ENCODE measurements around the gene SPIN1. TPM values are rescaled to one million over a fixed set of nuclear protein-coding genes. Genes with fewer than 3 reads are reported as not detected.
A peak's percentile ranks its signal among the peaks of the same experiment; 100 is the strongest.
"Not testable (repeated sequence)": the region's sequence is repeated elsewhere in the genome, so short reads cannot be mapped to it uniquely, and the experiment has no call there.

SPIN1 gene
- total RNA-seq, 1 experiment from 2014 or later: 59.5 TPM

DNA sequence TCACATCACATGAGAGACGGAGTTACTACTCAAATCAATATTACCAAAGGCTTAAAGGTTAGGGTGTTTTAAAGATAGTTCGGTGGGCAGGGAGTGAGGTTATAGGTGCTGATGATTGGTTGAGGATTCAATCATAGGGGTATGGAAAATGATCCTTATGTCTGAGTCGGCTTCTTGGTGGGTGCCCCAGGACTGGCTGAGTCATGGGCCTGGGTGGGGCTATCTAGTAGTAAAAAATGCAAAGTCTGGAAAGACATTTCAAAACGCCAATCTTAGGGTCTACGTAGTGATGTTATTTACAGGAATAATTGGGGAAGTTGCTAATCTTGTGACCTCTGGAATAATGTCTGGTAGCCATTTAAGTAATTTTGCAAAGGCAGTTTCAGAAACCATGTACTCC is 15.2 kb upstream of the SPIN1 start:
- Mint-ChIP-seq H3K36me3 (ENCODE audit: insufficient read depth, unreplicated experiment) (no peaks in the 10 kb centered on the region), H3K27me3 (ENCODE audit: unreplicated experiment) (no peaks in the 10 kb centered on the region), H3K9me3 (ENCODE audit: low read depth, unreplicated experiment) (no peaks in the 10 kb centered on the region), H3K4me1 (ENCODE audit: low read depth, unreplicated experiment) (peaks cover 15% of the 10 kb centered on the region), H3K27ac (ENCODE audit: unreplicated experiment) (peak overlapping the region; percentile 50), H3K4me3 (ENCODE audit: low read depth, unreplicated experiment) (no peak overlapping the region)
- CTCF ChIA-PET: no interaction called here
- intact Hi-C loops (cut with micrococcal nuclease; ENCODE audit: unreplicated experiment): no loop called here
- BruUV-seq (replicated peaks): no TSS peak
- no peak for DNase-seq
- TF ChIP-seq, protein P1, sequence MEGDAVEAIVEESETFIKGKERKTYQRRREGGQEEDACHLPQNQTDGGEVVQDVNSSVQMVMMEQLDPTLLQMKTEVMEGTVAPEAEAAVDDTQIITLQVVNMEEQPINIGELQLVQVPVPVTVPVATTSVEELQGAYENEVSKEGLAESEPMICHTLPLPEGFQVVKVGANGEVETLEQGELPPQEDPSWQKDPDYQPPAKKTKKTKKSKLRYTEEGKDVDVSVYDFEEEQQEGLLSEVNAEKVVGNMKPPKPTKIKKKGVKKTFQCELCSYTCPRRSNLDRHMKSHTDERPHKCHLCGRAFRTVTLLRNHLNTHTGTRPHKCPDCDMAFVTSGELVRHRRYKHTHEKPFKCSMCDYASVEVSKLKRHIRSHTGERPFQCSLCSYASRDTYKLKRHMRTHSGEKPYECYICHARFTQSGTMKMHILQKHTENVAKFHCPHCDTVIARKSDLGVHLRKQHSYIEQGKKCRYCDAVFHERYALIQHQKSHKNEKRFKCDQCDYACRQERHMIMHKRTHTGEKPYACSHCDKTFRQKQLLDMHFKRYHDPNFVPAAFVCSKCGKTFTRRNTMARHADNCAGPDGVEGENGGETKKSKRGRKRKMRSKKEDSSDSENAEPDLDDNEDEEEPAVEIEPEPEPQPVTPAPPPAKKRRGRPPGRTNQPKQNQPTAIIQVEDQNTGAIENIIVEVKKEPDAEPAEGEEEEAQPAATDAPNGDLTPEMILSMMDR (IDR thresholded peaks at IDR 0.05; ENCODE audit: unreplicated experiment): no peak

DNA sequence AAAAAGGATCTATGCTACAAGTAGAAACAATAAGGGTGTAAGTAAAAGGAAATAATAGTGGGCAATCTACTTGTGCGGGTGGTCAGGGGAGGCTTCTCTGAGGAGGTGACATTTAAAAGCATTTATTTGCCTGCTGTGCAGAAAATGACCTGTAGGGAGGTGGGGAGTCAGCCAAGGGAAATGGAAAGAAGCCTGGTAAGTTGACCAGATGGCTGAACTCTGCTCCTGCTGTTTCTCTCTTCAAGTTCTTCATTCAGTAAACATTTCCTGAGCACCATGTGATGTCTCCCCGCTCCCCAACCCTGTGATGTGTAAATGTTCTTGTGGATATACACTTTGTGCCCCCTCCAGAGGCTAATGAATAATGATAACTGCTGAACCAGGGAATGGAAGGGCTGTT is 9.9 kb upstream of the SPIN1 start:
- peaks cover 11% of the 10 kb centered on the region for H3K4me1 Mint-ChIP-seq (ENCODE audit: low read depth, unreplicated experiment)
- intact Hi-C loops (cut with micrococcal nuclease; ENCODE audit: unreplicated experiment): no loop called here
- no peak overlapping the region for H3K4me3 Mint-ChIP-seq (ENCODE audit: low read depth, unreplicated experiment)
- TF ChIP-seq, protein P1 (IDR thresholded peaks at IDR 0.05; ENCODE audit: unreplicated experiment): no peak
- no peak overlapping the region for H3K27ac Mint-ChIP-seq (ENCODE audit: unreplicated experiment)
- BruUV-seq (replicated peaks): no TSS peak
- no peaks in the 10 kb centered on the region for H3K27me3 Mint-ChIP-seq (ENCODE audit: unreplicated experiment)
- CTCF ChIA-PET: no interaction called here
- no peak for DNase-seq
- peaks cover 6% of the 10 kb centered on the region for H3K9me3 Mint-ChIP-seq (ENCODE audit: low read depth, unreplicated experiment)
- H3K36me3 Mint-ChIP-seq (ENCODE audit: insufficient read depth, unreplicated experiment): no peaks in the 10 kb centered on the region

DNA sequence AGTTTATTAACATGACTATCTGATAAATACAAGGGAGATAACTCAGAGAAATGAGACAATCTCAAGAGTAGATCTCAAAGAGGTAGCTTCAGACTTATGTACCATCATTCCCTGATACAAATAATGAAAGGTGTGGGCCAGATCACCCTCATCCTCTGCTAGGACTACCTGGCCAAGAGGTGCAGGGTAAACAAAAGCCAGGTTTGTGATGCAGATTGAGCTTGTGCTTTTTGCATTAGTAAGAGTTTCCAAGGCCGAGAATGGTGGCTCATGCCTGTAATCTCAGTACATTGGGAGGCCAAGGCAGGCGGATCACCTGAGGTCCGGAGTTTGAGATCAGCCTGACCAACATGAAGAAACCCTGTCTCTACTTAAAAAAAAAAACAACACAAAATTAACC is 8.9 kb upstream of the SPIN1 start:
- CTCF ChIA-PET: no interaction called here
- Mint-ChIP-seq H3K27ac (ENCODE audit: unreplicated experiment) (no peak overlapping the region), H3K4me3 (ENCODE audit: low read depth, unreplicated experiment) (no peak overlapping the region), H3K36me3 (ENCODE audit: insufficient read depth, unreplicated experiment) (no peaks in the 10 kb centered on the region), H3K4me1 (ENCODE audit: low read depth, unreplicated experiment) (peaks cover 11% of the 10 kb centered on the region), H3K27me3 (ENCODE audit: unreplicated experiment) (no peaks in the 10 kb centered on the region), H3K9me3 (ENCODE audit: low read depth, unreplicated experiment) (peaks cover 6% of the 10 kb centered on the region)
- intact Hi-C loops (cut with micrococcal nuclease; ENCODE audit: unreplicated experiment): no loop called here
- TF ChIP-seq, protein P1 (IDR thresholded peaks at IDR 0.05; ENCODE audit: unreplicated experiment): no peak
- no TSS peak for BruUV-seq (replicated peaks)
- no peak for DNase-seq

DNA sequence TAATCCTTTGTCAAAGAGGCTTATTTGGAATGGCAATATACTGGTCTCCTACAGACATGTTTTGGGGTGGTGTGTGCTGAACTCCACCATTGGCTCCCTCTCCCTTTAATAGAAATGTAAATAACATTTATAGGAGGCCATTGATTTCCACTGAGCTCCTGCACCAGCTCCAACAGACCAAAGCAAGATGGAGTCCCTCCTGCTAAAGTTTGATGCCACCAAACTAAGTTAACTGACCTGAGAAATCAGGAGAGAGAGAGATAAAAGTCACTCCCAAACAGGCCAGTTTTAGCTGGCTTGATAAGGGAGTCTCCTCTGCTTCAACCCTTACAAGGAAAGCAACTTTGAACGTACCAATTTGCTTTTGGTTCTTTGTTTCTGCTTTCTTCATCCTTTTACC is 8.1 kb upstream of the SPIN1 start:
- H3K27me3 Mint-ChIP-seq (ENCODE audit: unreplicated experiment): no peaks in the 10 kb centered on the region
- peaks cover 11% of the 10 kb centered on the region for H3K4me1 Mint-ChIP-seq (ENCODE audit: low read depth, unreplicated experiment)
- DNase-seq: no peak
- CTCF ChIA-PET: no interaction called here
- H3K9me3 Mint-ChIP-seq (ENCODE audit: low read depth, unreplicated experiment): peaks cover 6% of the 10 kb centered on the region
- no peak overlapping the region for H3K4me3 Mint-ChIP-seq (ENCODE audit: low read depth, unreplicated experiment)
- intact Hi-C loops (cut with micrococcal nuclease; ENCODE audit: unreplicated experiment): no loop called here
- TF ChIP-seq, protein P1 (IDR thresholded peaks at IDR 0.05; ENCODE audit: unreplicated experiment): no peak
- H3K27ac Mint-ChIP-seq (ENCODE audit: unreplicated experiment): no peak overlapping the region
- no peaks in the 10 kb centered on the region for H3K36me3 Mint-ChIP-seq (ENCODE audit: insufficient read depth, unreplicated experiment)
- no TSS peak for BruUV-seq (replicated peaks)

DNA sequence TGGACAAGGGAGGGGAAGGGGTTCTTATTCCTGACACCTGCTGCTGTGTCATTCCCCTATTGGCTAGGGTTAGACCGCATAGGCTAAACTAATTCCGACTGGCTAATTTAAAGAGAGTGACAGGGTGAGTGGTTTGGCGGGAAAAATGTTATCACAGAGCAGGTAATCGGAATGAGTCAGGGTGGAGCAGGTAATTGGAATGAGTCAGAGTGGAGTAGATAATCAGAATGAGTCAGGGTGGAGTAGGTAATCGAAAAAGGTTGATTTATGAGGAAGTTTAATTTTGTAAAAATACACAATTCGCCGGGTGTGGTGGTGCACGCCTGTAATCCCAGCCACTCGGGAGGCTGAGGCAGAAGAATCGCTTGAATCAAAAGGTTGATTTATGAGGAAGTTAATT is 6.9 kb upstream of the SPIN1 start:
- CTCF ChIA-PET; H3K27me3 Mint-ChIP-seq (ENCODE audit: unreplicated experiment); DNase-seq; H3K9me3 Mint-ChIP-seq (ENCODE audit: low read depth, unreplicated experiment); H3K4me3 Mint-ChIP-seq (ENCODE audit: low read depth, unreplicated experiment); intact Hi-C loops (cut with micrococcal nuclease; ENCODE audit: unreplicated experiment); H3K36me3 Mint-ChIP-seq (ENCODE audit: insufficient read depth, unreplicated experiment); BruUV-seq (replicated peaks): not testable (repeated sequence)
- Mint-ChIP-seq H3K27ac (ENCODE audit: unreplicated experiment) (peak overlapping the region; percentile 16), H3K4me1 (ENCODE audit: low read depth, unreplicated experiment) (peaks cover 11% of the 10 kb centered on the region)
